Occipital lobe (tissue), 2 donors: Measurements from ENCODE around the gene CGNL1. TPM values are rescaled to one million over a fixed set of nuclear protein-coding genes. Genes with fewer than 3 reads are reported as not detected.
A peak's percentile ranks its signal among the peaks of the same experiment; 100 is the strongest.

Experiments
- DNase-seq: peaks from one replicate; lab custom pipeline; 2025; lab: John Stamatoyannopoulos, UW
- total RNA-seq: library from RNA; depleted of rRNA; stranded (reverse); fragments of >200 nt; gene quantifications from one replicate; pipeline ENCODE4 v1.2.3, GENCODE V29; 2014

Gene CGNL1
- total RNA-seq, 1 donor from 2014 or later = 5.3 TPM

DNA sequence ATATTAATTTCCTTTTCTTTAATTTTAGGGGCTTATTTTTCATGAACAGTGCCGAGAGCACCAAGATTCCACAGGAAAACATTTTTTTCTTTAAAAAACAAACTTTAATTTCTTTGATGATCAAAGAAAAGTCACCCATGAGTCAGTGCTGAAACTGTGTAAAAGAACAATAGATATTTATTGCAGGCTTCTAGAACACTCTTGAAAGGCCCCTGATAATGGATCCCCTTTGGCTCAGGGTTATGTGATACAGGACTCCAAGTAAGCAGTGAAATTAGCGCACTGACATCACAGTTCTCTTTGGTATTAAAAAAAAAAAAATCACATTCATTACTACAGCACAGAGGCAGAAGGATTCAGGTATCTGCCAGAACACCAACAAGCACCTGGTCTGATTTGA is 149.3 kb downstream of the CGNL1 start:
- DNase-seq = no peak

DNA sequence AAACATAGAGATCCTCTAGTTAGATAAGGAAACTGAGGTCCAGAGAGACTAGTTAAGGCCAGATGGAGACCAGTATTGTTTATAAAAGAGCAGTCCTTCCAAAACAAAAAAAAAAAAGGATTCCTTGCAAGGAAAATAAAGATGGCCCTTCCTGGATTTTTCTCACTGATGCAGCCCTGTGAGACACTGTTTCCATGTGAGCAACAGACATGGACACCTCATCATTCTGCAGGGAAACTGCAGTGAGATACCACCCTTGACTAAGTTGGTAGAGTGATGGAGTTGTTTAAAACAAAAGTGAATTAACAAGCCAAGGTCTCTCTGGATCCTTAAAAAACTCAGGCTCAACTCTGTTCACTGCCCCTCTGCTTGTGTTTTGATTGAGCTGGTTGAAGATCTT is 149.8 kb downstream of the CGNL1 start:
- no peak for DNase-seq

- no peak for DNase-seq
These were observed 150.3 kb downstream of the CGNL1 start for GRCh38 chr15:57526615-57527014.

- no peak for DNase-seq
These were observed 151.2 kb downstream of the CGNL1 start for GRCh38 chr15:57527382-57528091.

DNA sequence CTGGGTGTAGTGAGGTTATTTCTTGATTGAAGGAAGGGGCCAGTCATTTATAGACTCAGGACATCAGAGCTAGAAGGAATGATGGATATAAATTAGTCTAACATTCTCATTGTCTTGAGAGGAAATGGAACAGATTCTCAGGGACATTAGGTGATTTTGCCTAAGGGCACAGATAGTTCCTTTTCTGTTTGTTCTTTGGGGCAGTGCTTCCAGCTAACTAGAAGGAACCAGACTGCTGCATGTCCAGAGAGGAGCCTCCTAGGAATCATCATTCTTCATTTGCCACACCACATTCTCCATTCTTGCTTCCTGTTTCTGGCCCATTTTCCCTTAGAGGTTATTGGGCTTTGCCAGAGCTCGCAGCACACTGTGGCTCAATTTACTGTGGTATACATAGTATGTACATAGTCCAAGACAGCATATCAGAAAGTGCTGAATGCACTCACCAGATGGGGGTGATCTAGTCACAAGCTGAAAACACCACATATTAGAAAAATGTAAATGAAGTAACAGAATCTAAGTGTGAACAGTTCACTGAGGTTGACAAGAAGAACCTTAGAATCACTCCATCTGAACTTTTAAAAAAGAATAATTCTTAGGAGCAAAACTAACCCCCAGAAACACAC is 152.7 kb downstream of the CGNL1 start:
- no peak for DNase-seq

- DNase-seq = no peak
These were observed 153.4 kb downstream of the CGNL1 start for GRCh38 chr15:57529748-57530147.

DNA sequence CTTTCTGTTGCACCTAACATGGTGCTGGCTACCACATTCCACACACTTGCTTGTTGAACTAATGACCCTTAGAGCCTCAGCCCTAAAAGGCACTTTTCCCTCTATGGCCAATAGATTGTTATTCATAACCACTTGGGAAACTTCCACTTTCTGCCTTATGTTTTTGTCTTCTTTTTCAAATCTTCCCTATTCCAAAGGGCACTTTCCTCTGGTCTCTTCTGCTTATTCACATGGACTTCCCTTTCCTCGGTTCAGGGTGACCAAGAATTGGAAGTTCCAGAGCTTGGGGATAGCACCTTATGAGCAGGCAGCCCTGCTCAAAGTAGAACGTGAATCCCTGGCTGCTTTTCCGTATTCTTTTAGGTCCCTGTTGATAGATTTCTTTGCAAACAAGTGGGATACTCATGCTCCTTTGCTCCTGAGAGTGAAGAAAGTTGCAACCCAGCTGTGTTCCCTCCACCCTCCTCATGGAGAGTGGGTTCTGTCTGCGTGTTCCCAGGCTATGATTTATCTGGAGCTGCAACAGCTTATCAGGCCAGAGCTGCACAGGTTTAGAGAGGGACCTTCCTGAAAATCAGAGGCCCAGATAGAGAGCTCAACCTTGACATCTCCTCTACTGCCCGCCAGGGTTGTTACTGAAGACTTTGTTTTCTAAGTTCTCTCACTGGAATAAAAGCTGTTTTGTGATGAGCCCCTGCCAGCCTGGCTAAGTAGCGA is 156.6 kb downstream of the CGNL1 start:
- no peak for DNase-seq

DNA sequence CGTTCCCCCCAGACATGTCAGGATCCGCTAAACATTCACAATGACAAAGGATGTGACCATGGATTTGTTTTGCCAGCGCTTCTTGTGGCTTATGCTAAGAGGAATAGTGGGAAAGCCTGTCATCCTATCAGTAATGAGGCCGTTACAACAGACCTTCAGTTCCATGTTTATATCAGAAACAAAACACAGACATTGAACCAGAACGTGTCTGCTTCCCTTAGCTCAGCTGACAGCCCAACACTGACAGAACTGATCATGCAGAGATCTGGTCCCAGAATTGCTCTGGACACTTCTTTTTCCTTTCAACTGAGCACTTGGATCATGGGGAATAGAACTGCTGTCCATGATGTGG is 157.1 kb downstream of the CGNL1 start:
- DNase-seq = no peak

DNA sequence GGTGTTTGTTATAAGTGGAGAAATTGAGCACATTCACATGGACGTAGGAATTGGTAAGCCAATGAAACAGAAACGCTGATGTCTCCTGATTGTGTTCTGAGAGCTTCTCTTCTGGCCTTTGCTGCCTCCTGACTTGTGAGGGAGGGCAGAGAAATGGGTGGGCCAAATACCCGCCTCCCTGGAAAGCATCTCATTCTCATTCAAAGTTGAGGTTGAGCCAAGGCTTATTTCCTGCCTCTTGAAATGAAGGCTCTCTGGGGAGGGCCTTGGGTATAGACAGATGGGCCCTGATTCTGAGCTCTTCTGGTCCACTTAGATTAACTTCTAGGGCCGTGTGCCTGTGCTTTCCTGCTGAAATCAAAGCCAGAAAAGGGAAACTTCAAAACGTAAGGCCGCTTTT is 158.0 kb downstream of the CGNL1 start:
- no peak for DNase-seq

GRCh38 chr15:57537072-57537471 is 160.8 kb downstream of the CGNL1 start:
- DNase-seq = peak; percentile 75

DNA sequence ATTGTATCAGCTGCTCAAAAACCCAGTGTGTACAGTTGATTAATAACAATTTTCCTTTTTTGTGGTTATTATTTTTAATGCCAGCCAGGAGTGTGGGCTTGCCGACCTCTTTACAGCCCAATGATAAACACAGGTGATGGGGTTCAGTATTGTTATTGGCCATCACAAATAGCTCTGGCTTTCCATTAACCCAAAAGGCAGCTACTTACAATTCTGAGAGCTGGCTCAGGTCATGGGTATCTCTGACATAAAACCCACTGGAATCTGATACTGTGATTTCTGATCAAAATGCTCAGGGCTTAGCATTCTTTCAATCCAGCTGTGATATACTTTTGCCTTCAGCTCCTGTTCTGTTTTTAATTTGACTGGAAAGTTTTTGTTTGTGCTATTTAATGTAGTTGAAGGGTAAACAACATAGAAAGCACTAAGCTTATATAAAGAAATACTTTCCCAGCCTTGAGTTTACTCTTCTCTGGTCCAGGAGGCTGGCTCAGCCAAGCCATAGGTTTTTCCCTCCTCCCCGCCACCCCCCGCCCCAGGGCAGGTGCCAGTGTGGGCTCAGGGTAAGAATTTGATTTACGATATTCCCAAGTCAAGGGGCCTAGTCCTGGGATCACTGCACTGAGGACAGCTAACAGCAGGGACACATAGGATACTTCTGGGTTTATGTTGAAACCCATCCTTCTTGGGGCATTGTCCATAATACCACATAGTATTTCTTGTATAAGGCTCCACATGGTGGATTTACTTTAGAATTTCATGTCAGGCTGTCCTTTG is 161.4 kb downstream of the CGNL1 start:
- DNase-seq = no peak

DNA sequence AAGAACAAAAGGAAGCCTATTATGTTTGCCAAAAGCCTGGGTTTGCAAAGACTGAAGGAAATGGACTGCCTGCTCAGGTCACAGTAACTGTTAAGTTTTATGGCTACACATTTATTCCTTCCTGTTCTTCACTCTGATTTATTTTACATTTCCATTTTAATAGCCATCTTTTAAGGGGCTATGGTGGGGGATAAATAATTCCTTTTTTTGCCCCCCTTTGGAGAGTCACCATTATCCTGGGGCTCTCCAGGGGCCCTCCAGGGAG is 161.9 kb downstream of the CGNL1 start:
- no peak for DNase-seq

DNA sequence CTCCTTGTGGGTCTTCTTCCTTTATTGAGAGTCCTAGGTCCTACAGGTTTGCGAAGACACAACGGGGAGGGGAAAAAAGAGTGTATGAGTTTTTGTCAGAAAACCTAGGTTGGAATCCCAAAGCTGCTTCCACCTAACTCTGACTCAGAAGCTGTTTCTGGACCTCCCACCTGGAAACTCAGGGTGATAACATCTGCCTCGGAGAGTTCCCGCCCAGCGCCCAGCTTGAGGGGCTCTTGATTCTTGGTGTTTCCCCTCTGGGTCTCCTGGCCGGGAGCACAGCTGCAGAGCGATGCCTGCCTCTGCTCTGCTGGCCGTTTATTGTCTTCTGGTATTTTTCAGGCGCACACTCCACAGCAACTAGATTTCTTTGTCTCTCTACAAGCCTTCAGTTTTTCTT is 162.5 kb downstream of the CGNL1 start:
- DNase-seq = no peak

- no peak for DNase-seq
These were observed 163.9 kb downstream of the CGNL1 start for GRCh38 chr15:57540211-57540610.

GRCh38 chr15:57540736-57541135 is 164.4 kb downstream of the CGNL1 start:
- no peak for DNase-seq

DNA sequence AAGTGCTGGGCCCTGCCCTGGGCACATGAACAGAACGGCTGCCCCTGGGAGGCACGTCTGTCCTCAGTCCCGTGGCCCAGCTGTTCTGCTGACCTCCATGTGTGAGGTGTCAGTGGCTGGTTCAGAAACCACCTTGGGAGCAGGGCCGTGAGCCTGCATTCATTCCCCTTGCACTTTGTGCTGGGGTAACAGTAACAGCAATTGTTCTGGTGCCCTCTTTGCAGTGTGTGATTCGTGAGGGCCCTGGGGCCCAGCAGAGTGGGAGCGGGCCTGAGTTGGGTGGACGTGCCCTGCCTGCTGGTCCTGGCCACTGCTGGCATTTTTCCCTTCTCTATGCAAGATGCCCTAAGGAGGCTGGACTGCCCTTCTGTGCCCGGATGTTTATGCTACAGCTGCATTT is 165.0 kb downstream of the CGNL1 start:
- DNase-seq = no peak

GRCh38 chr15:57541805-57542504 is 165.7 kb downstream of the CGNL1 start:
- peak; percentile 36 for DNase-seq

DNA sequence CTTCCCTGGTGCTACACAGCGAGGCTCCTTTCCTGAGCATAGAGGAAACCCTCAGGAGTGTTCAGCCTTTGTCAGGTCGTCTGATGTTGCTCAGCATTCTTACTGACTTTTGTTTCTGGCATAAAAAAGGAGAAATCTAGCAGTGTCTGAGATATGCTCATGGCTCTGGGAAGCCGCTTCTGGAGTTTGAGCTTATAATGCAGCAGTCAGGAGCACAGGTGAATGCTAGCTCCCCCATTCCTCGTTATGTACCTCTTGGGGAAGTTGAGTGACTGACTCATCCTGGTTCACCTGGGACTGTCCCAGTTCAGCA is 166.2 kb downstream of the CGNL1 start:
- DNase-seq = no peak

DNA sequence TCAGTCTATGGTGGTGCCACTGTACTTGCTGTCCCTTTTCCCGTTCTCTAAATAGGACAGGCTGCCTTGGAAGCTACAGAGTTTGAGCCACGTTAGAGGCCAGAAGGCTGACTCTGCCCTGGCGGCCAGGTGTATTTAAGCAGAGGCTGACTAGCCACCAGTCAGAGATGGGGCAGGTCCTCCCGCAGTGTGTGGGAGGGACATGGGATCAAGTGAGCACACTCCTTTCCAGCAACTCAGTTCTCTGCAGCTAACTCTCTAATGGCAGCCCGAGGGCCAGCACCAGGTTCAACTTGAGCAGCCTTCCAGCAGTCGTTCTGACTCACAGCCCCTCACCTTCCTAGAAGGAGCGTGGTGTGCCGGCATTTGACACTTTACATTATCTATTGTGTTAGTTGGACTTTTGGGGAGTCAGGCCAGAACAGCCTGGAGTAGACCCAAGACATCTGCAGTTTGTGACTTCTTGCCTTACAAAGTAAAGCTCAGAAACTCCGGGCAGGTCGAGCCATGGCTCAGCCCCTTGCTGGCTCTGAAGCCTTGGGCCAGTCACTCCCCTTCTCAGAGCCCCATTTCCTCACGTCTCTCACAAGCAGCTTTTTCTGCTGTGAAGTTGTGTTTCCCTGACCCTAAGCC is 168.7 kb downstream of the CGNL1 start:
- no peak for DNase-seq

- DNase-seq = no peak
These were observed 169.7 kb downstream of the CGNL1 start for GRCh38 chr15:57545995-57546394.

DNA sequence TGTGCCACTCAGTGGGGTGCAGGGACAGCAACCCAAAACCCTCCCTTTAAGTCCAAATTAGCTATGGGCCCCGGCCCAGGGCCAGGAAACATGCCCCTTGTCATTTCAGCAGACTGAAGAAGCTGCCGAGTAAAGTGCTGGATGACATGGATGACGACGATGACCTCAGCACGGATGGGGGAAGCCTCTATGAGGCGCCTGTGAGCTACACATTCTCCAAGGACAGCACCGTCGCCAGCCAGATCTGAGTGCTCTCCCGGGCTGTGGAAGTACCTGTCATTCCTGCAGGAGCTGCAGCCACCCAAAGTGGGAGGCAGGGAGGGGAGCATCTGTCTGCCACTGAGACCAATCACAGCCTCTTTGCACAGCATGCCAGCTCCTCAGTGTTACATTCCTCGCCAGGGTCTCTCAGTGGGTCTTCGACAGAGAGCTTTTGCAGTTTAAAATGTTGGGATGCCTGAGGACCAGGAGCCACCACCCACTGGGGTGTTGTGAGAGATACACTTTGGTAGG is 171.0 kb downstream of the CGNL1 start:
- DNase-seq = no peak
